Measurements from ENCODE around the gene SLC4A2. TPM values are rescaled to one million over a fixed set of nuclear protein-coding genes. Genes with fewer than 3 reads are reported as not detected.

Gene SLC4A2
- total RNA-seq, 2 experiments from 2014 or later = 64.2 to 86.0 TPM

DNA sequence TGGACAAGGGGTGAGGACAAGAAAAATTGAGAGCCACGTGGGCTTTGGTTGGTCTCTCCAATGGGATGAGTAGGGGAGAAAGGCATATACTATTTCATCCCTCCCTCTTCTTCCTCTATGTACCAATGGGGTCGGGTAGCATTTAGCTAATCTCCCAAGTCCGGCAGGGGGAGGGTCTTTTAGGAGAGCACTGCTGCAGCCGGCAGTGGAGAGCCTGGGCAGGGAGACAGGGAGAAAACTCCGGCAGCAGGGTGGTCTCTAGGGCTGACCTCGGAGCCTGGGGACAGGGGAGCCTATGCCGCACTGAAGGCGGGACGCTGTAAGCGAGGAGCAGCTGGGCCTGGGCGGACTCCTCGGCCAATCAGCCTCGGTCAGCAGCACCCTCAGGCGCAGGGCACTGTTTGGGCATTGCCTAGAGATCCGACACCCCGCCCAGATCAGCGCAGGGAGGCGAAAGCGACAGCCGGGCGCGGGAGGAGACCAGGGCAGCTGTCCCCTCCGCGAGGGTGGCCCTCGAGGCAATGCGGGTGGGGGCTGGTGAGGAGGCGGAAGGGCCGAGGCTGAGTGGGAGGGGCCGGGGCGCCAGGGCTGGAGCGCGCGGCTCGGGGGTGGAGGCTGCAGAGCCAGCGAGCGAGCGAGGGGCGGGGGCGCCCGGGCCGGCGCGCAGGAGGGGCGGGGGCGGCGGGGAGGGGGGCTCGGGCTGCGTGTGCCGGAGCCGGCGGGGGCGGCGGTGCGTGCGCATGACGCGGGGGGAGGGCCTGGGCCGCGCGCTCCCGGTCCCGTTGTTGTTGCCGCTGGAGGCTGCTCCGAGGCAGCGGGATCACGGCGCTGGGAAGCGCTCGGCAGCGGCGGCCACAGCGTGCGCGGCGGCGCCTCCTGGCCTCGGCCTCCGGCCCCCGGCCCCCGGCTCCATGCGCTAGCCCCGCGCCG, 26.6 kb downstream of the SLC4A2 start, which contains the start of gene AGAP3:
AGAP3 (plus strand) TSS at position 785 of the 930 bp plus-strand sequence. CDS start 267 bp downstream, outside the sequence.
- POLR2A ChIA-PET = interaction anchor here (0.6 to 1.3 kb wide), 3 partner anchors 9 to 61 kb away, joined by 3 to 4 read pairs (median 4); no protein-coding TSS in a partner anchor
- CTCF ChIA-PET (ENCODE audit: unreplicated experiment) = interaction anchor here (0.6 kb wide), 1 partner anchor 28 kb away, joined by 4 read pairs; the partner anchor contains the start of gene CDK5
- no peaks in the 10 kb centered on the region for H3K9me2 ChIP-seq (ENCODE audit: insufficient read depth, low read length)
- H3K4me1 ChIP-seq (ENCODE audit: insufficient read depth, low read length, poor library complexity, severe bottlenecking) = peaks cover 38% of the 10 kb centered on the region
- H2AFZ ChIP-seq (ENCODE audit: low read length) = peak within 1 kb of the TSS; percentile 82
- TF ChIP-seq, protein P1, sequence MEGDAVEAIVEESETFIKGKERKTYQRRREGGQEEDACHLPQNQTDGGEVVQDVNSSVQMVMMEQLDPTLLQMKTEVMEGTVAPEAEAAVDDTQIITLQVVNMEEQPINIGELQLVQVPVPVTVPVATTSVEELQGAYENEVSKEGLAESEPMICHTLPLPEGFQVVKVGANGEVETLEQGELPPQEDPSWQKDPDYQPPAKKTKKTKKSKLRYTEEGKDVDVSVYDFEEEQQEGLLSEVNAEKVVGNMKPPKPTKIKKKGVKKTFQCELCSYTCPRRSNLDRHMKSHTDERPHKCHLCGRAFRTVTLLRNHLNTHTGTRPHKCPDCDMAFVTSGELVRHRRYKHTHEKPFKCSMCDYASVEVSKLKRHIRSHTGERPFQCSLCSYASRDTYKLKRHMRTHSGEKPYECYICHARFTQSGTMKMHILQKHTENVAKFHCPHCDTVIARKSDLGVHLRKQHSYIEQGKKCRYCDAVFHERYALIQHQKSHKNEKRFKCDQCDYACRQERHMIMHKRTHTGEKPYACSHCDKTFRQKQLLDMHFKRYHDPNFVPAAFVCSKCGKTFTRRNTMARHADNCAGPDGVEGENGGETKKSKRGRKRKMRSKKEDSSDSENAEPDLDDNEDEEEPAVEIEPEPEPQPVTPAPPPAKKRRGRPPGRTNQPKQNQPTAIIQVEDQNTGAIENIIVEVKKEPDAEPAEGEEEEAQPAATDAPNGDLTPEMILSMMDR (conservative IDR thresholded peaks at IDR 0.05; ENCODE audit: low read length) = no peak
- no peak for TF ChIP-seq EZH2phosphoT487 (IDR thresholded peaks at IDR 0.05; ENCODE audit: borderline replicate concordance, low read depth, low read length)
- H3K27ac ChIP-seq (ENCODE audit: low read depth, low read length, poor library complexity, severe bottlenecking) = no peak within 1 kb of the TSS
- H4K20me1 ChIP-seq (ENCODE audit: insufficient read depth, low read length) = no peaks in the 10 kb centered on the region; the same call in 1 of the 2 replicates
- intact Hi-C loops (cut with micrococcal nuclease; ENCODE audit: unreplicated experiment) = loop anchor here (2.0 to 10.0 kb wide), 3 partner anchors 25 to 191 kb away; partner anchors contain the start of gene KCNH2
- no TSS peak for BruUV-seq (replicated peaks)
- H3K79me2 ChIP-seq (ENCODE audit: insufficient read depth, low read depth, low read length) = peaks cover 12% of the 10 kb centered on the region
- peak; percentile 48 for DNase-seq (ENCODE audit: low spot score)
- H3K4me2 ChIP-seq (ENCODE audit: low read length) = peak within 1 kb of the TSS; percentile 97
- H3K4me3 ChIP-seq (ENCODE audit: low read depth, low read length, poor library complexity, severe bottlenecking) = peak within 1 kb of the TSS; percentile 69
- H3K9me3 ChIP-seq (ENCODE audit: low read length) = no peaks in the 10 kb centered on the region
- no peaks in the 10 kb centered on the region for H3K36me3 ChIP-seq (ENCODE audit: insufficient read depth, low read length)

DNA sequence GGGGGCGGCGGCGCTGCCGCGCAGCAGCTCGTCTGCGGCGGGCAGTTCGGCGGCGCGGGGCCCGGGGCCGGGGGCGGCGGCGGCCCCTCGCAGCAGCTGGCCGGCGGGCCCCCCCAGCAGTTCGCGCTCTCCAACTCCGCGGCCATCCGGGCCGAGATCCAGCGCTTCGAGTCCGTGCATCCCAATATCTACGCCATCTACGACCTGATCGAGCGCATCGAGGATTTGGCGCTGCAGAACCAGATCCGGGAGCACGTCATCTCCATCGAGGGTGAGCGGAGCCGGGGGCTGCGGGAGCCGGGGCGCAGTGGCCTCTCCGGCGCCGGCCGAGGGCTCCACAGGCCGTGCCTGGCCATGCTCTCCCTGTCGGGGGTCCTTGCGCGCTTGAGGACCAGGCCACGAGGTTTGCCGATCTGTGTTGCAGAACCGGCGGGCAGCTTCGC, 27.4 kb downstream of the SLC4A2 start:
- Histone ChIP-seq H3K9me3 (ENCODE audit: low read length) (no peaks in the 10 kb centered on the region), H3K4me3 (ENCODE audit: low read depth, low read length, poor library complexity, severe bottlenecking) (peak overlapping the region; percentile 48), H3K36me3 (ENCODE audit: insufficient read depth, low read length) (no peaks in the 10 kb centered on the region), H3K9me2 (ENCODE audit: insufficient read depth, low read length) (no peaks in the 10 kb centered on the region), H2AFZ (ENCODE audit: low read length) (no peak overlapping the region), H3K4me1 (ENCODE audit: insufficient read depth, low read length, poor library complexity, severe bottlenecking) (peaks cover 29% of the 10 kb centered on the region), H3K79me2 (ENCODE audit: insufficient read depth, low read depth, low read length) (peaks cover 12% of the 10 kb centered on the region), H3K4me2 (ENCODE audit: low read length) (peak overlapping the region; percentile 63), H3K27ac (ENCODE audit: low read depth, low read length, poor library complexity, severe bottlenecking) (no peak overlapping the region), H4K20me1 (ENCODE audit: insufficient read depth, low read length) (no peaks in the 10 kb centered on the region; the same call in 1 of the 2 replicates)
- intact Hi-C loops (cut with micrococcal nuclease; ENCODE audit: unreplicated experiment) = loop anchor here (2.0 to 10.0 kb wide), 3 partner anchors 24 to 192 kb away; partner anchors contain the start of gene KCNH2
- TF ChIP-seq, protein P1 (conservative IDR thresholded peaks at IDR 0.05; ENCODE audit: low read length) = no peak
- peak; percentile 98; the same call in 1 of the 2 replicates for TF ChIP-seq EZH2phosphoT487 (IDR thresholded peaks at IDR 0.05; ENCODE audit: borderline replicate concordance, low read depth, low read length)
- POLR2A ChIA-PET = no interaction called here
- DNase-seq (ENCODE audit: low spot score) = no peak
- CTCF ChIA-PET (ENCODE audit: unreplicated experiment) = no interaction called here
- BruUV-seq (replicated peaks) = no TSS peak

Measured in OCI-LY7 (cell line).